HG03432 (cell line): ENCODE results near the gene BATF3.

ENCODE experiments used
- ATAC-seq: cut with Tn5 transposase; IDR thresholded peaks from one replicate; pipeline ENCODE4 v1.9.1; 2021; ENCODE audit warnings: mild to moderate bottlenecking, moderate library complexity; ENCODE audit not compliant: unreplicated experiment

The BATF3 gene

GRCh38 chr1:212637902-212638301 is 61.7 kb downstream of the BATF3 start:
- ATAC-seq = no peak
